ENCODE results near the gene PHF21B.

The PHF21B gene

GRCh38 chr22:45042263-45042662 is 32.5 kb upstream of the PHF21B start:
- H3K9ac ChIP-seq (ENCODE audit: low read depth, low read length), result no peak overlapping the region
- H3K27me3 ChIP-seq (ENCODE audit: control insufficient read depth, insufficient read depth, low read length), result no peaks in the 10 kb centered on the region

GRCh38 chr22:45039133-45039532 is 29.3 kb upstream of the PHF21B start:
- no peaks in the 10 kb centered on the region for H3K36me3 ChIP-seq (ENCODE audit: control insufficient read depth, insufficient read depth, low read length)
- H3K27ac ChIP-seq (ENCODE audit: low read depth, low read length), result no peak overlapping the region
- H3K4me1 ChIP-seq (ENCODE audit: control insufficient read depth, insufficient read depth, low read length), result no peaks in the 10 kb centered on the region
- H3K27me3 ChIP-seq (ENCODE audit: control insufficient read depth, insufficient read depth, low read length), result no peaks in the 10 kb centered on the region
- H3K9me3 ChIP-seq (ENCODE audit: control insufficient read depth, insufficient read depth, low read length), result no peaks in the 10 kb centered on the region
- H3K4me3 ChIP-seq (ENCODE audit: low read depth, low read length), result no peak overlapping the region
- H3K9ac ChIP-seq (ENCODE audit: low read depth, low read length), result no peak overlapping the region

More at GRCh38 chr22:45042263-45042662, 32.5 kb upstream of the PHF21B start:
- Histone ChIP-seq H3K4me1 (ENCODE audit: control insufficient read depth, insufficient read depth, low read length) (no peaks in the 10 kb centered on the region), H3K27ac (ENCODE audit: low read depth, low read length) (no peak overlapping the region), H3K36me3 (ENCODE audit: control insufficient read depth, insufficient read depth, low read length) (no peaks in the 10 kb centered on the region), H3K9me3 (ENCODE audit: control insufficient read depth, insufficient read depth, low read length) (no peaks in the 10 kb centered on the region), H3K4me3 (ENCODE audit: low read depth, low read length) (no peak overlapping the region)

GRCh38 chr22:45036154-45036553 is 26.3 kb upstream of the PHF21B start:
- Histone ChIP-seq H3K4me3 (ENCODE audit: low read depth, low read length) (no peak overlapping the region), H3K9ac (ENCODE audit: low read depth, low read length) (no peak overlapping the region), H3K27me3 (ENCODE audit: control insufficient read depth, insufficient read depth, low read length) (no peaks in the 10 kb centered on the region), H3K9me3 (ENCODE audit: control insufficient read depth, insufficient read depth, low read length) (peaks cover 14% of the 10 kb centered on the region), H3K27ac (ENCODE audit: low read depth, low read length) (no peak overlapping the region), H3K36me3 (ENCODE audit: control insufficient read depth, insufficient read depth, low read length) (no peaks in the 10 kb centered on the region), H3K4me1 (ENCODE audit: control insufficient read depth, insufficient read depth, low read length) (no peaks in the 10 kb centered on the region)

GRCh38 chr22:45034821-45035220 is 25.0 kb upstream of the PHF21B start:
- Histone ChIP-seq H3K36me3 (ENCODE audit: control insufficient read depth, insufficient read depth, low read length) (no peaks in the 10 kb centered on the region), H3K27ac (ENCODE audit: low read depth, low read length) (no peak overlapping the region), H3K9ac (ENCODE audit: low read depth, low read length) (no peak overlapping the region), H3K4me3 (ENCODE audit: low read depth, low read length) (no peak overlapping the region), H3K9me3 (ENCODE audit: control insufficient read depth, insufficient read depth, low read length) (peaks cover 23% of the 10 kb centered on the region), H3K27me3 (ENCODE audit: control insufficient read depth, insufficient read depth, low read length) (no peaks in the 10 kb centered on the region), H3K4me1 (ENCODE audit: control insufficient read depth, insufficient read depth, low read length) (no peaks in the 10 kb centered on the region)

- Histone ChIP-seq H3K27ac (ENCODE audit: low read depth, low read length) (no peak overlapping the region), H3K9ac (ENCODE audit: low read depth, low read length) (no peak overlapping the region), H3K4me1 (ENCODE audit: control insufficient read depth, insufficient read depth, low read length) (no peaks in the 10 kb centered on the region), H3K27me3 (ENCODE audit: control insufficient read depth, insufficient read depth, low read length) (no peaks in the 10 kb centered on the region), H3K36me3 (ENCODE audit: control insufficient read depth, insufficient read depth, low read length) (no peaks in the 10 kb centered on the region), H3K9me3 (ENCODE audit: control insufficient read depth, insufficient read depth, low read length) (peaks cover 23% of the 10 kb centered on the region), H3K4me3 (ENCODE audit: low read depth, low read length) (no peak overlapping the region)
These were observed 24.4 kb upstream of the PHF21B start for GRCh38 chr22:45034156-45034555.

GRCh38 chr22:45033136-45033535 is 23.3 kb upstream of the PHF21B start:
- H3K27ac ChIP-seq (ENCODE audit: low read depth, low read length), result no peak overlapping the region
- no peaks in the 10 kb centered on the region for H3K4me1 ChIP-seq (ENCODE audit: control insufficient read depth, insufficient read depth, low read length)
- no peaks in the 10 kb centered on the region for H3K36me3 ChIP-seq (ENCODE audit: control insufficient read depth, insufficient read depth, low read length)
- H3K9me3 ChIP-seq (ENCODE audit: control insufficient read depth, insufficient read depth, low read length), result peaks cover 23% of the 10 kb centered on the region
- no peaks in the 10 kb centered on the region for H3K27me3 ChIP-seq (ENCODE audit: control insufficient read depth, insufficient read depth, low read length)
- no peak overlapping the region for H3K9ac ChIP-seq (ENCODE audit: low read depth, low read length)
- H3K4me3 ChIP-seq (ENCODE audit: low read depth, low read length), result no peak overlapping the region

GRCh38 chr22:45031629-45032403 is 22.0 kb upstream of the PHF21B start:
- peak overlapping the region; percentile 77 for H3K27ac ChIP-seq (ENCODE audit: low read depth, low read length)
- H3K9ac ChIP-seq (ENCODE audit: low read depth, low read length), result peak overlapping the region; percentile 65
- no peaks in the 10 kb centered on the region for H3K36me3 ChIP-seq (ENCODE audit: control insufficient read depth, insufficient read depth, low read length)
- H3K4me3 ChIP-seq (ENCODE audit: low read depth, low read length), result 0 out of 2 replicates have a peak overlapping the region, but pooled peaks have one; percentile 24
- H3K4me1 ChIP-seq (ENCODE audit: control insufficient read depth, insufficient read depth, low read length), result no peaks in the 10 kb centered on the region
- H3K9me3 ChIP-seq (ENCODE audit: control insufficient read depth, insufficient read depth, low read length), result peaks cover 23% of the 10 kb centered on the region
- H3K27me3 ChIP-seq (ENCODE audit: control insufficient read depth, insufficient read depth, low read length), result no peaks in the 10 kb centered on the region

GRCh38 chr22:45029501-45029900 is 19.7 kb upstream of the PHF21B start:
- peaks cover 23% of the 10 kb centered on the region for H3K9me3 ChIP-seq (ENCODE audit: control insufficient read depth, insufficient read depth, low read length)
- H3K4me3 ChIP-seq (ENCODE audit: low read depth, low read length), result no peak overlapping the region
- H3K27ac ChIP-seq (ENCODE audit: low read depth, low read length), result no peak overlapping the region
- no peaks in the 10 kb centered on the region for H3K36me3 ChIP-seq (ENCODE audit: control insufficient read depth, insufficient read depth, low read length)
- H3K4me1 ChIP-seq (ENCODE audit: control insufficient read depth, insufficient read depth, low read length), result no peaks in the 10 kb centered on the region
- no peak overlapping the region for H3K9ac ChIP-seq (ENCODE audit: low read depth, low read length)
- no peaks in the 10 kb centered on the region for H3K27me3 ChIP-seq (ENCODE audit: control insufficient read depth, insufficient read depth, low read length)

GRCh38 chr22:45026511-45026910 is 16.7 kb upstream of the PHF21B start:
- Histone ChIP-seq H3K9me3 (ENCODE audit: control insufficient read depth, insufficient read depth, low read length) (peaks cover 12% of the 10 kb centered on the region), H3K27ac (ENCODE audit: low read depth, low read length) (no peak overlapping the region)

GRCh38 chr22:45023431-45023830 is 13.6 kb upstream of the PHF21B start:
- Histone ChIP-seq H3K9ac (ENCODE audit: low read depth, low read length) (no peak overlapping the region), H3K27ac (ENCODE audit: low read depth, low read length) (peak overlapping the region; percentile 3), H3K4me3 (ENCODE audit: low read depth, low read length) (no peak overlapping the region), H3K27me3 (ENCODE audit: control insufficient read depth, insufficient read depth, low read length) (no peaks in the 10 kb centered on the region), H3K4me1 (ENCODE audit: control insufficient read depth, insufficient read depth, low read length) (peaks cover 10% of the 10 kb centered on the region; the same call in 1 of the 2 replicates), H3K9me3 (ENCODE audit: control insufficient read depth, insufficient read depth, low read length) (no peaks in the 10 kb centered on the region), H3K36me3 (ENCODE audit: control insufficient read depth, insufficient read depth, low read length) (no peaks in the 10 kb centered on the region)

More at GRCh38 chr22:45026511-45026910, 16.7 kb upstream of the PHF21B start:
- no peak overlapping the region for H3K9ac ChIP-seq (ENCODE audit: low read depth, low read length)
- H3K4me1 ChIP-seq (ENCODE audit: control insufficient read depth, insufficient read depth, low read length), result peaks cover 10% of the 10 kb centered on the region; the same call in 1 of the 2 replicates
- no peaks in the 10 kb centered on the region for H3K36me3 ChIP-seq (ENCODE audit: control insufficient read depth, insufficient read depth, low read length)
- no peak overlapping the region for H3K4me3 ChIP-seq (ENCODE audit: low read depth, low read length)
- no peaks in the 10 kb centered on the region for H3K27me3 ChIP-seq (ENCODE audit: control insufficient read depth, insufficient read depth, low read length)

GRCh38 chr22:45019861-45020655 is 10.3 kb upstream of the PHF21B start:
- no peaks in the 10 kb centered on the region; the same call in 1 of the 2 replicates for H3K27me3 ChIP-seq (ENCODE audit: control insufficient read depth, insufficient read depth, low read length)
- H3K9me3 ChIP-seq (ENCODE audit: control insufficient read depth, insufficient read depth, low read length), result no peaks in the 10 kb centered on the region
- H3K4me3 ChIP-seq (ENCODE audit: low read depth, low read length), result no peak overlapping the region
- H3K27ac ChIP-seq (ENCODE audit: low read depth, low read length), result no peak overlapping the region
- peaks cover 10% of the 10 kb centered on the region; the same call in 1 of the 2 replicates for H3K4me1 ChIP-seq (ENCODE audit: control insufficient read depth, insufficient read depth, low read length)
- H3K9ac ChIP-seq (ENCODE audit: low read depth, low read length), result no peak overlapping the region
- no peaks in the 10 kb centered on the region for H3K36me3 ChIP-seq (ENCODE audit: control insufficient read depth, insufficient read depth, low read length)
